Measurements from ENCODE around the gene PTPRG.

The PTPRG gene

GRCh38 chr3:61560517-61561373, 626 bp upstream of the PTPRG start:
- peak overlapping the region; percentile 62 for H3K4me3 ChIP-seq (ENCODE audit: low read depth, low read length)
- peak; percentile 54 for DNase-seq (ENCODE audit: low read depth)

GRCh38 chr3:61562042-61562720, 810 bp downstream of the PTPRG start:
- peak overlapping the region; percentile 62 for H3K4me3 ChIP-seq (ENCODE audit: low read depth, low read length)
- no peak for DNase-seq (ENCODE audit: low read depth)

- peak overlapping the region; percentile 62 for H3K4me3 ChIP-seq (ENCODE audit: low read depth, low read length)
- no peak for DNase-seq (ENCODE audit: low read depth)
Measured at GRCh38 chr3:61562721-61563312, 1.4 kb downstream of the PTPRG start.

- H3K4me3 ChIP-seq (ENCODE audit: low read depth, low read length) = peak overlapping the region; percentile 62
- DNase-seq (ENCODE audit: low read depth) = no peak
Measured at GRCh38 chr3:61563313-61564271, 2.2 kb downstream of the PTPRG start.

DNA sequence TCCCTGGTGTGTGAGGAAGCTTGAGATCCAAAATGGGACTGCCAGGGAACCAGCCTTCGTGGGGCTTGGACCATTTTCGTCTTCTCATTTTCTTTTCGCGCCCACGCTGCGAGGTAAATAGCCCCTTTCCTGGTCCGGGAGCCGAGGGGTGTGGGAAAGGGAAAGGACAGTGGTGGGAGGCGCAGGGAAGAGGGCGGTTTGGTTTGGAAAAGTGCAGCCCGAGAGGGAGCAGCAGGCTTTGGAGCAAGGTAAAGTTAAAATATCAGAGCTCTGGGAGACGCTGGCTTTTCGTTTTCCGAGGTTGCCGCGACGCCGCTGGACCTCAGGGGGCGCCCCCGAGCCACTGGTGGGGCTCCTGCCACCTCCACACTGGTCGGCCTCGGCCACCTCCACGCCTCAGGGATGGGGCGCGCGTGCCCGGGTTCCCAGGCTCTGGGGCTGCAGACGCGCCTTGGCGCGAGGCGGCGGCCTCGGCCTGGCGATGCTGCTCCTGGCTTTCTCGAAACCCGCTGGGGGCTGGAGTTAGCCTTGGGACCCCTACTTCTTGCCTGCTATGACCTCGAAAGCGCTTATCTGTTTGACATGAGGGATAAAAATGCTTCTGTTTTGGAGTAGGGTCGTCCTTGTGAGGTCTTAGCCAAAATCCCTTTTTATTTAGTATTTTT, 3.2 kb downstream of the PTPRG start:
- H3K4me3 ChIP-seq (ENCODE audit: low read depth, low read length) = peak overlapping the region; percentile 62
- DNase-seq (ENCODE audit: low read depth) = no peak

GRCh38 chr3:61565569-61565968, 4.2 kb downstream of the PTPRG start:
- no peak overlapping the region for H3K4me3 ChIP-seq (ENCODE audit: low read depth, low read length)
- DNase-seq (ENCODE audit: low read depth) = no peak

GRCh38 chr3:61568127-61568526, 6.8 kb downstream of the PTPRG start:
- H3K4me3 ChIP-seq (ENCODE audit: low read depth, low read length) = no peak overlapping the region
- DNase-seq (ENCODE audit: low read depth) = no peak

GRCh38 chr3:61569856-61570580, 8.6 kb downstream of the PTPRG start:
- no peak overlapping the region for H3K4me3 ChIP-seq (ENCODE audit: low read depth, low read length)
- DNase-seq (ENCODE audit: low read depth) = no peak

DNA sequence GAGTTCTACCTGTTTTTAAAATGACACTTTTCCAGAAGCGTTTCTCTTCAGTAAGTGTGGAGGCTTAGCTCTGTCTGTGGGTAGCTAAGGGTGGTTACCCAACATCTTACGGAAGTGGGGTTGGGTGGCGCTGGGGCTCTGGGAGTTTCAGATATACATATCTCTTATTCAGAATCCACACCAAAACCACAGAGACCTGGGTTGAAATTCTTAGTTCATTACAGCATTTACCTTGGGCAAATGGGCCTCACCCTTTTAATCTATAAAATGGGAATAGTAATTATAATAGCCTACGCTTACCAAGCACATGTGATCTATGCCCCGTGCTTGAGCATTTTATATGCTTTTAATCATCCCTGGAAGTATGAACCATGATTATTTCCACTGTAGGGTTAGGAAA, 9.4 kb downstream of the PTPRG start:
- H3K4me3 ChIP-seq (ENCODE audit: low read depth, low read length) = no peak overlapping the region
- DNase-seq (ENCODE audit: low read depth) = no peak

DNA sequence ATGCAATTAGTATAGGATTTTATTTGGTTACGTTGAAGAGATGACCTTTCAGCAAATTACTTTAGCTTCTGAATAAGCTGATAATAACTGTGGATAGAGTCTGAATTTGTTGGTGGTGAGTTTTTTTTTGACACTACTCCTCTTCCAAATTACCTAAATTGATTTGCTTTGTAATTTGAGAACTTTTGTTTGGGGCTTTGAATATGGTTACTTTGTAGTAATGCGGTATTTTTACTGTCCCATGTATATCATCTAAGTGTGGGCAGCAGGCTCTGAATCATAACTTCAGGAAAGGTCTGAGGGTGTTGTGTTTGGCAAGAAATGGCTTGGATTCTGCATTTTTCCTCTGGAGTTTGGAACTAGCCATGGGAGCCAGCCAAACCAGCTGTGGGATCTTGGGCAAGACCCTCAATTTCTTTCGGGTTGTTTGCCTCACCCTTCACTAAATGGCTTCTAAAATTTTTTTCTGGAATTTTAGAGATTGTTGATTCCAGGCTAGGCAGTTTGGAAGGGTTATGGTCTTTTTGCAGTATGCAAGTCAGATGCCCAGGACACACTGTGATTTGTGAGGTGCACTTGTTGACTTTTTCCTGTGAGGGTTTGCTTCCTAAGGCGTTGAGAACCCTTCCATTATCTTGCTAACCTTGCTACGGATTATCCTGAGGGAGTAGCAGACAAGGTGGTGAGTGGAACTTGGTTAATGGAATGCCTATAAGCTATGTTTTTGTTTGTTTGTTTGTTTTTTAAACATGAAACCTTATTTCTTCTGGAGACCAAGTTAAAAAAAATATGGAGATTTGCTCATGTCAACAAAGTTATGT, 10.4 kb downstream of the PTPRG start:
- H3K4me3 ChIP-seq (ENCODE audit: low read depth, low read length) = no peak overlapping the region
- peak; percentile 86 for DNase-seq (ENCODE audit: low read depth)

DNA sequence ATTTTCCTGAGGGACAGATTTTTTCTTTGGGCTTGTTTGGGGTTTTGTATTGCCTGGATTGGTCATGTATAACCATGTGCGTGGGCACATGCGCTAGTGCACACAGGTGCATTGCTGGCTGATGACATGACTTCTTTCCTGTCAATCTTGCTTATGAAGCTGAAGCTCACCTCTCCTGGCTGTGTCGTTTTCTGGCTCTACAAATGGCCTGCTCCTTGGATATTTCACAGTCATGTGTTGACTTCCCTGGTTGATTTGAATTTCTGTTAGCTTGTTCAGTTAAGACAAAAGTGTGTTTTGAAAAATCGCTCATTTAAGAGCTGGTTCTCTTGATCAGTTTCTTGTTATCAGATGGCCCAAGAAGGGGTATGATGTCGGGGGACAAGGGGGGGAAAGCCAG, 11.5 kb downstream of the PTPRG start:
- DNase-seq (ENCODE audit: low read depth) = no peak
- H3K4me3 ChIP-seq (ENCODE audit: low read depth, low read length) = no peak overlapping the region

DNA sequence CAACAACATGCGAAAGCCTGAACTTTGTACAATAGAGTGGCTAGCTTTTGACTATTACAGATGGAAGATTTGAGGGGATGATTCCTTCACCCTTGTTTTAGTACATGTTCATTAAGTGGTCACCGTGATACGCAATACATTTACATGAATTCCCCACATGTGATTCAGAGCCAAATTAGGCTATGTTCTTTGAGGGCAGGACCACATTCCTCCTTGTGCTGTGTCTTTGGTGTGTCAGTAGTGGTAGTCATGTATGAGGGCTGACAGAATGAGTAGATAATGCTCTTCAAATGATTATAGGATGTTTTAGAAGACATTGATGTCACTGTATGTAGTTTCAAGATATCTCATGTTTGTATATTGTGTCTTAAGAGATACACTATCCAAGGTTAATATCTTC, 12.1 kb downstream of the PTPRG start:
- no peak overlapping the region for H3K4me3 ChIP-seq (ENCODE audit: low read depth, low read length)
- peak; percentile 52 for DNase-seq (ENCODE audit: low read depth)

- DNase-seq (ENCODE audit: low read depth) = peak; percentile 95
- no peak overlapping the region for H3K4me3 ChIP-seq (ENCODE audit: low read depth, low read length)
Measured at GRCh38 chr3:61574854-61575253, 13.5 kb downstream of the PTPRG start.

DNA sequence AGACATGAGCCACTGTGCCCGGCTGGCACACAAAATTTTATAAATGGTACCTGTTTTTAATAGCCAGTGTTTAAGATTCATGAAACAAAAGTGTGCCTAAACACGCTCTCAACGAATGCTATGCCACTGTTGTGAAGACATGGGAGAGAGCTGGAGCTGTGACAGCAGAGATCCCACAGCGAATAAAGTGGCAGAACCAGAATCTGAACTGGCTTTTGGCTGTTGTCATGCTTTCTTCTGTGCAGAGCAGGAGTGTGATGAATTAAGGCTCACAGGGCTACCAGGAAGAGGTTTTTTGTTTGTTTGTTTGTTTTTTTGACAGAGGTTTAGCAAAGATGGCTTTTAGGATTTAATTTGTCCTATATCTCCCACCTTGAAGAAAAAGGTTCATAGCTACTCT, 14.5 kb downstream of the PTPRG start:
- H3K4me3 ChIP-seq (ENCODE audit: low read depth, low read length) = no peak overlapping the region
- no peak for DNase-seq (ENCODE audit: low read depth)

- no peak overlapping the region for H3K4me3 ChIP-seq (ENCODE audit: low read depth, low read length)
- no peak for DNase-seq (ENCODE audit: low read depth)
Measured at GRCh38 chr3:61577760-61578159, 16.4 kb downstream of the PTPRG start.

- no peak overlapping the region for H3K4me3 ChIP-seq (ENCODE audit: low read depth, low read length)
- no peak for DNase-seq (ENCODE audit: low read depth)
Measured at GRCh38 chr3:61578667-61579367, 17.4 kb downstream of the PTPRG start.

DNA sequence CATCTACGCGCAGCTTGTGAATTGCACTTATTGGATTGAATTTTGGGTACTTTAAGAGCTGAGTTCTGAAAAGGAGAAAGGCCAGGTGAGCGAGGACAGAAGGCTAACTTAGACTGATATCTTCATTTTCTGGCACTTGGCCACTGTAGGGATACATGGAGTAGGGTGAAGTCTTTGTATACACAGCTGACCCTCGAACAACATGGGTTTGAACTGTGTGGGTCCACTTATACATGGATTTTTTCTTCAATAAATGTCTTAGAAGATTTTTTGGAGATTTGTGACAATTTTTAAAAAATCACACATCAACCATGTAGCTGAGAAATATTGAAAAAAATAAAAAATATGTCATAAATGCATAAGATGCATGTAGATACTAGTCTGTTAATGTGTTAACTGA, 18.3 kb downstream of the PTPRG start:
- no peak for DNase-seq (ENCODE audit: low read depth)
- H3K4me3 ChIP-seq (ENCODE audit: low read depth, low read length) = no peak overlapping the region
